GM18511 (cell line): ENCODE data around the gene MYB.

Experiments
- ATAC-seq: cut with Tn5 transposase; IDR thresholded peaks from one replicate; pipeline ENCODE4 v1.9.1; 2021; ENCODE audit warnings: mild to moderate bottlenecking, moderate library complexity; ENCODE audit not compliant: unreplicated experiment

The MYB gene

DNA sequence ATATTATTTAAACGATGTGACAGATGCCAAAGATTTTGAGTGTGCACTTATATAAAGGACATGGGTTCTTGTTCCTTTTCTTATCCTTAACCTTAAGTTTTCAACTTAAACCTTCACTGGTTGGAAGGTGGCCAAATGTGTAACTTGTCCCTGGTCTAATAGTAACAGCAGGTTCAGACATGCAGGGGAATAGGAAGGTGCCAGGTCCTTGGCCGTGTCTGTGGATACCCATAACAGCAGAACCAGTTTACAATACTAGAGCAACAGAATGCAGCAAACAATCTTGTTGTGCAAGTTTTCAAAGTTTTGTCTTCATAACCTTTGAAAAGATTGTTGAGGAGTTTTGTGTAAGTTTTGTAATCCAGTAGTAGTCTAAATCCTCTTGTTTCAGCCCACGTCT lies 4.4 kb downstream of the MYB start:
- no peak for ATAC-seq

DNA sequence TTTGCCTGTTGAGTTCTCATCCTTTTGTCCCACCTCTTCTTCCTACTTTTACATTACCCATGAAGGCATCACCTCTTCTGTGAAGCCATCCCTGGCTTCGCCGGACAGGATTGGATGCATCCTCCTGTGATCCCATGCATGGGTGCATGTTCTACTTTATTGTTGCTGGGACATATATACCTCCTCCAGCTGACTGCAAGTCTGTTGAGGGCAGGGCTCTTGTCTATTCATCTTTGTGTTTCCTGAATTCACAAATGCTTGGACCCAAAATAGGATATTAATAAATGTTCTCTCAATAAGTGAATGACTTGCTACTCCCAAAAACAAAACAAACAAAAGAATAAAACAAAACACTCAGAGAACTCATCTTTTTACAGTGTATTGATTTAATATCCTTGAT lies 5.1 kb downstream of the MYB start:
- no peak for ATAC-seq

DNA sequence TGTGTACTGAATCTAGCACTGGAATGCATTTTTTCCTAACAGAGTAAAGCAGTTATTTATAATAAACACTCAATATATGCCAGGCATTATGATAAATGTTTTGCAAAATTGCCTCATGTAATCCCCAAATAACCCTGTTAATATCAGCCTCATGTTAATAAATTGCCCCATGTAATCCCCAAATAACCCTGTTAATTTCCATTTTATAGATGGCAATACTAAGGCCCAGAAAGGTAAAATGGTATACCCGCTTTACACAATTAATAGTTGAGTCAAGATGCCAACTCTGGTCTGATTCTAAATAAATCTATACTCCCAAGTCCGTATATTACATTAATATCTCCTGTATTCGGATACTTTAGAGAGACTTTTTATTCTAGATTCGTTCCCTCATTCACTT lies 6.3 kb downstream of the MYB start:
- no peak for ATAC-seq

DNA sequence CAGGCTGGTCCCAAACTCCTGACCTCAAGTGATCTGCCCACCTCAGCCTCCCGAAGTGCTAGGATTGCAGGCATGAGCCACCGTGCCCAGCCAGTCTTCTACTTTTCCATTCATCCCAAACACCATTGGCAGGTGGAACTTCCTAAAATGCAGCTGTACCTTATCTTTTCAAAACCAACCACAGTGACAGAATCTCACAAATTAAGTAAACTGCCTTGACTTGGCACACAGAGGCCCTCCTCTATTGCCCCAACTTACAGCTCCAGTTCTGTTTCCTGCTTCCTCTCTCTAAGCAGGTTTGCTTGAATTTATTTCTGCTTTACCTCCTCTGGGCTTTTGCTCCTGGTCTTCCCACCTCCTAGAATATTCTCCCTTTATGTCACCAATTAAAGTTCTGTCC lies 7.6 kb downstream of the MYB start:
- no peak for ATAC-seq

DNA sequence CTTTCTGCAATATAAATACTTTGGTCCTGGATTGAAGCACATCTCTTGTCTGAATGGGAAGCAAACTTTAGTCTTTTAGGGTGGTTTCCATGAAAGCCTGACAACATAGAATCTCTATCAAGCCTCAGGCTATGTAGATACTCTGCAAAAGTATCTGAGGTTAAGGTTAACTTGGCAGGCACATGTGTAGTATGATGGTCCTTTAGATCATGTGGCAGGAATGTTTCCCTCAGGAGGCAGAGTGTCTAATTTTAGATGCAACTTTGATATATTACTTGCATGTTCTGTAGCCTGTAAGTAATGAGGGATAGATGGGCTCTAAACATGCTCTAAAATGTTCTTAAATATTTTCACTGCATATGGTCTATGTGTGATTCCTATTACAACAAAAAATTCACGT lies 8.2 kb downstream of the MYB start:
- ATAC-seq = no peak

DNA sequence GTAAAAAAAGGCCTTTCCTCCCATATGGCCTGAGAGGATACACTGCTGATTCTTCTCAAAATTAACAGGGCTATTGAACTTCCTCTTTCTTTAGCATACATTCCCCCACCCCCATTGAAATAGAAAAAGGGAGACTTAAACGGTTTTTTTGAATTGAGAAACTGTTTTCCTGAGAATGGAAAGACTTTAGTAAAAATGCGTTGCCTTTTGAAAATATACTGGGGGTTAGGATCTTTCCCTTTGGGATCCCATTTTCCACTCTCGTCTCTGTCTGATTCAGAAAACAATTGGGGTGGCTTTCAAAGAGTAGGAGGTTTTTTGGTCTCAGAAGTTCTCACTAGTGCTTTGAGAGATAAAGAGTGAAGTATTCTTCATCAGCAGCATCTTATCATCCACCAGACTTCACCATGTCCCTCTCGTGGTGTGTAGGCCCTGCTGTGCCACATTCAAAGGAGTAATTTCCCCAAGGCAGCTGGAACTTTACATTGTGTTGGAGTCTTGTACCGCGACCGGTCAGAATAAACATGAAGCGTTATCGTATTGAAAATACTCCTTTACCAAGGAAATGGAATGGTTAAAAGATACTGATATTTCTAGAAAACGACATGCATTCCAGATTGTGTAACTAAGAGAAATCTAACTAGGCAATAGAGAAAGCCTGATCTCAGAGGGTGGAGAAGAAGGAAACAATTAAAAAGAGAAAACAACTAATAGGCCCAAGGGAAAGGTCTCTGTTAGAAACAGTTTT lies 10.6 kb downstream of the MYB start:
- no peak for ATAC-seq

DNA sequence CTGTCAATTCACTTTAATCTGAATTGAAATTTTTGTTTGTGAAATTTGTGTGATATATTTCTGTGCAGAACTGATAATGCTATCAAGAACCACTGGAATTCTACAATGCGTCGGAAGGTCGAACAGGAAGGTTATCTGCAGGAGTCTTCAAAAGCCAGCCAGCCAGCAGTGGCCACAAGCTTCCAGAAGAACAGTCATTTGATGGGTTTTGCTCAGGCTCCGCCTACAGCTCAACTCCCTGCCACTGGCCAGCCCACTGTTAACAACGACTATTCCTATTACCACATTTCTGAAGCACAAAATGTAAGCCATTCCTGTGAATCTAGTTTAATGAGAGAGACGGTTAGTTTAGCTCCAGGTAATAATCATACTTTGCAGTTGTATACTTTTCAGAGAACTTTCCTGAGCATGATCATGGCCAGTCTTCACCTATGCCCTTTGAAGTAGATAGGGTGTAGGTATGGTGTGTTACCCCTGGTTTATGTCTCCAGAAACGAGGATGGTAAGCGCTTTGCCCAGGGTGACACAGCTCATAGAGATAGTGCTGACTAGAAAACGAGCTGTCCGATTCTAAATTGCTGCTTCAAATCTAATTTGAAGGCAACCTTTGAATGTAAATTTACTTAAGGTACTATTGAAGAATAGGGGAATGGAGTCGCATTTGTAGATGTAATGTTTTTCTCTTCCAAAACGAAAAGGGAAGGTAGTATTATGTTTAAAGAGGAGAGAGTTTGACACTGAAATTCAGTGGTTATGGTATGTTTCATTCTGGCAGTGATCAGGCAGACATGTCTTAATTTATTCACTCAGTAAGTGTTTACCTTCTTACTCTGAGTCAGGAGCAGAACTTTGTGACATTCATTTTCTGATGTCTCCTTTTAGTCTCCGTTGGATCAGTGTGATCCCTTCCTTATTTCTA lies 11.4 kb downstream of the MYB start:
- no peak for ATAC-seq

DNA sequence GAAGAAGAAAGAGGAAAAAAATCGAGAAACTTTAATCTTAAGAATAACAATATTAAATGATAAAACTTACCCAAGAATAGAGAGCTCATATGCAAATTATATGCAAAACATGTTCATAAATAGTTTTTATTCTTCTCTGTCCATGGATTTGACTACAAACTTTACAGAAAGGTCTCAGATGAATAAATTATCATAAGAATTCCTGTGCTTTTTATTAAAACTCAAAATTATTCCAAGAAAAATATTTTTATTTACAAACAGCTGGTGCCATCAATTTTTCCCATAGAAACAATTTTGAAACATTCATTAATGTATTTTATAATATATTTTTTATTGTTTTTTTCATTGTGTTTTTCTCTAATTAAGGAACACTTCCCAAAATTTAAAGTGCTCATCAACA lies 12.1 kb downstream of the MYB start:
- ATAC-seq = no peak

DNA sequence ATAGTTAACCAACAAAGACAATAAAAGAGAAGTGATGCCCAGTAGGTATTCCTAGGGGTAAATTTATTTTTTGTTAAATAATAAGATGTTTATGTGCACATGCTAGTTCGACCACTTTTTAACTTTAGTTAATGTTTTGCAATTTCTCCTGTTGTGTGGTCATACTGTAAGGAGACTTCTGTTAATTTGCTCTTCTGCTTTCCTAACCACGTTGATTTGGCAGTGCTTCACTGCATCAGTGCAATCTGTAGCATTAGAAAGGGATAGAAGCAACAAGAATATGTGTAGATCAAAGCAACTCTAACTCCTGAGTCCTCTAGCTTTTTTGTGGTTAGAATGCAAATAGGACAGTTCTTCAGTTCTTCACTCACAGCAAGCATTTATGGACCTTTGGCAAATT lies 13.9 kb downstream of the MYB start:
- no peak for ATAC-seq

DNA sequence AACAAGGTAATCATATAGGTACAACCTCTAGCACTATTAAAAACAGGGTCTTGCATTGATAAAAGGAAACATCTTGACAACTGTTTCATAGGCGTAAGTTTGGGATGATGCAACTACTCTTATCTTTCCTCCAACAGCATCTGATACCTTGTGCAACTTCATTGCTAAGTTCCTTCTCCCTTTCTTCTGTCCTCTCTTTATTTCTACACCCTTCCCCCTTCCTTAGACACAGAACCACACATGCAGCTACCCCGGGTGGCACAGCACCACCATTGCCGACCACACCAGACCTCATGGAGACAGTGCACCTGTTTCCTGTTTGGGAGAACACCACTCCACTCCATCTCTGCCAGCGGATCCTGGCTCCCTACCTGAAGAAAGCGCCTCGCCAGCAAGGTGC lies 14.4 kb downstream of the MYB start:
- ATAC-seq = no peak

DNA sequence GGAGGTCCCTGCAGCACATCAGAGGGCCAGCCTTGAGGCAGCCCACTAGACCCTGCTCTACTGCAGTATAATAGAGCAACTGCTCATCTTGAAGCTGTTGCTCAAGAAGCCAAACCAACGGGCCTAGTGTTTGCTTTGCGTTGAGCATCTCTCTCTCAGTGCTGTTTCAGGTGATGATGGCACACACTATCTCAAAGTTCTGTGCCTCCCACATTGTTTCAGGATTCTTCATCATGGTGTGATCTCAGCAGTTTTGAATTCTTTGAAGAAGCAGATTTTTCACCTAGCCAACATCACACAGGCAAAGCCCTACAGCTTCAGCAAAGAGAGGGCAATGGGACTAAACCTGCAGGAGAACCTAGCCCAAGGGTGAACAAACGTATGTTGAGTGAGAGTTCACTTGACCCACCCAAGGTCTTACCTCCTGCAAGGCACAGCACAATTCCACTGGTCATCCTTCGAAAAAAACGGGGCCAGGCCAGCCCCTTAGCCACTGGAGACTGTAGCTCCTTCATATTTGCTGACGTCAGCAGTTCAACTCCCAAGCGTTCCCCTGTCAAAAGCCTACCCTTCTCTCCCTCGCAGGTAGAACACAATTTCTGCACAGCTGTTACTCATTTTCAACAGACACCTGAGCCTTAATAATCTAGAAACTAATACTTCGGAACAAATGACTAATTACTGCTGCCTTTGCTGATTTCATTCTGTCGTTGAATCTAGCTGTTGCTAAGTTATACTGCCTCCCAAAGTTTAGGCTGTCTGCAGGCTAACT lies 15.8 kb downstream of the MYB start:
- no peak for ATAC-seq

DNA sequence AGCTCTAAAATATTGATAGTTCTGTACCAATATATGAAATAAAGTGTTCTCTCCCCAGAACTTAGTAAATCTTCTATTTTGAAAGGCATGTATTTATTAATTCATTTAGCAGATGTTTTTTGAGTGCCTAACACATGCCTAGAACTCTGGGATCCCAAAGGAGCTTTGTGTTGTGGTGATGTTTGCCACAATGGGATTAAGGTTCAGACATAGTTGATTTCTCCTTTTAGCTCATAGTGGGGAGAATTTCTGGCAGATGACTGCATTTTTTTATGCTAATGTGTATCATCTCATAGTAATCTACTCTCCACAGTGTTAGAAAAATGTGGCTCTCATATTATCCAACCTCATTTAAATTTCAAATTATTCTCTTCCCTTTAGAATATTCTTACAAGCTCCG lies 21.7 kb downstream of the MYB start:
- no peak for ATAC-seq

DNA sequence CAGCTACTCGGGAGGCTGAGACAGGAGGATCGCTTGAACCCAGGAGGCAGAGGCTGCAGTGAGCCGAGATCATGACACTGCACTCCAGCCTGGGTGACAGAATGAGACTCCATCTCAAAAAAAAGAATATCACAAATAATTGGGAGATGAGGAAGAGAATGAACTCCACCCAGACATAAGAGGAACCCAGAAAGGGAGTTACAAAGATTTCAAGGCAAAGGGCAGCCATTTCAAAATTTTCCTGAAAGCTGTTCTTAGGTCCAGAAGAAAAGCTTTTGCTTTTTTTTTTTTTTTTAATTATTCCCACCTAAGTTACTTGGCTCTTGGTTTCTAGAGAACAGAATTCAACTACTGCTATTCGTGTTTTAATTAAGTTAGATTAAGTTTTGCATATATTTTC lies 23.8 kb downstream of the MYB start:
- ATAC-seq = no peak

DNA sequence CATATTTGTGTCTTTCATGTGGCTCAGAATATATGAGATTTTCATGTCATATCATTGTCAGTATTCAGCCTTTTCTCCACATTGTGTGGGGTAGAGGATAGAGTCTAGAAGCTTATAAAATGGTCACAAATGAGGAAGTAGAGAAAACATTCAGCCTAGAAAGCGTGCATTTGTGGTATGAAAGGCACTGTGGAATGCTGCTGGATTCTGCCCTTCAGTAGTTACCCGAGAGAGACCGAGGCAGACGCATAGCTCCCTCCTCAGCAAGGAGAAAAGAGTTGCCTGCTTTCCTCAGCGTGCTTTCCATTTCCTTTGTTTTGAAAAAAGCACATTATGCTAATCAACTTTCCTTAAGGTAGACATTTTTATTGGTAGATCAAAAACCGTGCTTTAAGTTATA lies 28.7 kb downstream of the MYB start:
- no peak for ATAC-seq

DNA sequence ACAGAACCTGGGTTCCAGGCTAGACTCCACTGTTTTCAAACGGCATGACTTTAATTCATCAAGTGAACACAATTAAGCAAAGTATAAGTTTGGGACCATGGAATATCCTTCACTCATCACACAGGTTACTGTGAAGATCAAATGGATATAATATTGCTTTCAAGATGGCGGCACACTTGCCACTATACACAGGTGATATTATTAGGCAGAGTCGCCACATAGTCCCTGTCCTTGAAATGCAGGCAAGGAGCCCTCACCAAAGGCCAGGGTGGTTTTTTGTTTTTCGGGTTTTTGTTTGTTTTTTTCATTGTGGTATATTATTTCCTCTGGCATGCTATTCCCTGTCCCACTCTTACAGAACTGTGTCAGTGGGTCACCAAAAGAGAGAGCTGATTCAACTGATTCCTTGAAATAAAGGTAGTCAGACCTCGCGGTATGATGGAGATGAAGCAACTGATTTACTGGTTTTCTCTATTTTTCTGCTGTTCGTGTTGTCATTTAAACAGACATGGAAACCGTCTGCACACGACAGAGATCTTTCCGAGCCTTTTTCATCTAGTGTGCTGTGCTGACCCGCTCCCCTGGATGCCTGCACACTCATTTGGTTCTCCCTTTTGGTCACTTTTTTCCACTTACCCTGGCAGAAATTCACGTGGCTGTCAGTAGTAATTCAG lies 29.7 kb downstream of the MYB start:
- ATAC-seq = no peak

DNA sequence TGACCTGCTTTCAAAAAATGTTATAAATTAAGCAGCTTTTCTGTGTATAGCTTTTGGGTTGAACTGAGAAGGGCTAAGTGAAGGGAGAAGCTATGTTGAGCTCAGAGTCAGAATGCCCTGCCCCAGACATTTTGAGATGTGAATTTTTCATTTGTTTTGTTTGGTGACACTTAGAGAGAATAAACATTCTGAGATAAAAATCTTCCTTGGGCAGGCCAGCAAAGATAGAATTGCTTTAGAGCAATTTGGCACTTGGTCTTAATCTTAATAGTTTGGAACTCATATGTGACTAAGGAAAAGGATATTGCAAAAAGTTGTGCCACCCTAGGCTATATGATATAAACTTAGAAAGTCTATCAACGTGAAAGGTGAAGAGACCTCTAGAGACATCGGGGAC lies 30.2 kb downstream of the MYB start:
- no peak for ATAC-seq

DNA sequence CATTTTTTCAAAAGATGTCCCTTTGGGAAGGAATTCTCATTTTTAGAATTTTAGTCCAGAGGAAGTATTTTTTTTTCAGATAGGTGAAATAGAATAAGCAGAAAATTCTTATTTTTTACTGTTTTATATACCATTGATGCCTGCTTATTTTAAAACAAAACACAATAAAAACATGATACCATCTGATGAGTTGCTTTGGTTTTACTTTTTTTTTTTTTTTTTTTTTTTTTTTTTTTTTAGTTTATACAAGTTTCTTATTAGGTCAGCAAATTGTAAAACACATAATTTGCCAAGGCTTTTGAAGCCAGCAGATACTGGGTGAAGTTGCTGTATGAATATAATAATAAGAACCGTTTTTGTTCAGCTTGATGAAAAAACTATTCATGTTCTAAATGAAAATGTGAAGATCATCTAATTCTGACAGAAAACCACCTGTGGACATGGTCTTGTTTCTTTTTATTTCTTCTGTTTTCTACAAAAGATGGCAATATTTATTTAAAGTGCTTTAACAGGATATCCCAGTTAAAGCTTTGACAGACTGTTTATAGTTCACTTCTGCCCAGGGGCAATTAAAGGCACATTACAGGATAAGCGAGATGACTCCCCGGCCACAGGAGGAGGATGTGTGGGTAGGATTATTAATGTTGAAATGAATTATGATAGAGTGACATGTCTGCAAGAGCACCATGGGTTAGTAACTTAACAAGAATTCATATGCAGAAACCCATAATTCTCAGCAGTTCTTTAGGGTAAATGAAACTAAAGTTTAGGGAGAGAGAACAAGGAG lies 31.1 kb downstream of the MYB start:
- no peak for ATAC-seq

DNA sequence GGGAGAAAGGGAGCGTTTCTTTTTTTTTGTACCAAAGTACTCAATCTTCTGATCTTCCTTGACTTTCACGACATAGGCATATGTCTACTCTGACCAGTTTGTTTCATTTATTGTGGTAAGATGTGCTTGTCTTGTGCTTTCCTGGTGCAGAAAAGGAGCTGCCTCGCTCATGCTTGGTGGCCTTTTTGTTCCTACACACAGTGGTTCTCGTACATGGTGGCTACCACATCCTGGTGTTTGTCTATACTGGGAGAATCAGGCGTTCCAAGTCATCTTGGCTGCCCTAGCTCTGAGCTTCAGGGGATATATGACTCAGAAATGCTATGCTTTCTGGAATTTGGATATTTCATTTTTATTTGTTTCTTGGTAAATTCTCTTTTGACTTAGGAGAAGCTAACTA lies 31.8 kb downstream of the MYB start:
- ATAC-seq = no peak

DNA sequence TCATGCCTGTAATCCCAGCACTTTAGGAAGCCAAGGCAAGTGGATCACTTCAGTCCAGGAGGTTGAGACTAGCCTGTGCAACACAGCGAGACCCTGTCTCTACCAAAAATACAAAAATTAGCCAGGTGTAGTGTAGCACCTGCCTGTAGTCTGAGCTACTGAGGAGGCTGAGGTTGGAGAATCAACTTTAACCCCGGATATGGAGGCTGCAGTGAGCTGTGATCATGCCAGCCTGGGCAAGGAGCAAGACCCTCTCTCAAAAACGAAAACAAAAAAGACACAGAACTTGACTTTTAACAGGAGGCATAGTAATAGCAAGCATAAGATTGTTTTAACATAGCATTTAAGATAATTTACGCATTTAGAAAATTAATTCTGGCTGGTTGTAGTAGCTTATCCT lies 32.5 kb downstream of the MYB start:
- no peak for ATAC-seq

DNA sequence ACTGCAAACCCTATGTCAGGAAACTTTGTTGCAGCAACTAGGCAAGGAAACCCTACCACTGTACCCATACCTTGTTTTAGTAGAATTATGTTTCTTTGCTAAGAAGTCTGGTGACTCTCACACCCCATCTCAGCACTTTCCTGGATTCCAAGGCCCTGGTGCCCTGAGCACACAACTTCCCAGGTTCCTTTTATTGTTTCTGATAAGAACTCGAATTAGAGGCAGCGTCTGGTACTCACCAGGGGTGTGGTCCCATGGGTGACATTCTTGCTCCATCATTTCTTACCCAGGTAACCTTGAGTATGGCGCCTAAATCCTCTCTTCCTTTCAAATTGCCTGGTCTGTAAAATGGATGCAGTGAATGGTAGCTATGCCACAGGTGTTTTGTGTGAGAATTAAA lies 34.1 kb downstream of the MYB start:
- ATAC-seq = no peak
